Measurements from ENCODE around the gene FAM193A.

DNA sequence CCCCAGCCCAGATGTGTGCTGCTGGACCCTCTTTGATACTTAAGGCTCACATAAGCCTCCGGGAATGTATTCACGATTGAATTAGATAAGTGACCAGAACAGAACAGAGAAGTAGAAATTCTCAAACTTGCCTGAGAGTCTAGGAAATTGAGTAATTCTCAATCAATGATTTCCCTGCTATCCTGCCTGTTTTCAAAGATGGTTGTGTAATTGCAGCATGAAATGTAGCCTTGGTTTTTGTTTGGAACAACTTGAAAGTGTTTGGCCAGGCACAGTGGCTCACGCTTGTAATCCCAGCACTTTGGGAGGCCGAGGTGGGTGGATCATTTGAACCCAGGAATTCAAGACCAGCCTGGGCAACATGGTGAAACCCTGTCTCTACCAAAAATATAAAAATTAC is 178.5 kb downstream of the FAM193A start:
- no peak for TF ChIP-seq POLR2AphosphoS5 (IDR thresholded peaks at IDR 0.05; ENCODE audit: borderline replicate concordance, low read depth, low read length)
- TF ChIP-seq EZH2 (IDR thresholded peaks at IDR 0.05), result no peak
- TF ChIP-seq FOXP2 (optimal IDR thresholded peaks at IDR 0.05; ENCODE audit: control extremely low read depth, extremely low read length, insufficient read depth), result no peak

Data from SK-N-MC (cell line).